HepG2 (cell line): ENCODE results near the gene KLHL30. TPM values are rescaled to one million over a fixed set of nuclear protein-coding genes. Genes with fewer than 3 reads are reported as not detected.

ENCODE experiments used
- ATAC-seq: fragments of 200-7000 bp; cut with Tn5 transposase; 3 replicates; pipeline ENCODE4 v1.9.1; 2020; ENCODE audit warnings: mild to moderate bottlenecking, moderate library complexity
- BruUV-seq: library from RNA; stranded (reverse); fragments of 400-500 nt; replicated peaks from 2 replicates; lab custom pipeline; 2021; lab: Mats Ljungman, UMichigan
- CTCF ChIA-PET: fragments of 300-600 bp; formaldehyde crosslinking; extraction: SDS; loops from one replicate; lab custom pipeline; 2021; ENCODE audit warnings: low total read pairs, inconsistent platforms, low intra/inter-chr PET ratio; lab: Yijun Ruan, JAX
- POLR2A ChIA-PET: fragments of 350-600 bp; sonication (Branson Sonifier 250); formaldehyde crosslinking; loops from one replicate; lab custom pipeline; 2020; ENCODE audit warnings: antibody characterized with exemption, inconsistent platforms; lab: Yijun Ruan, JAX
- DNase-seq: peaks from one replicate; pipeline ENCODE4 v3.0.0-alpha.2; 2015; ENCODE audit warnings: low spot score
- FAIRE-seq: peaks from 3 replicates; lab custom pipeline; 2011; peaks lifted over from hg19 to GRCh38; lab: Jason Lieb, UNC
- H2AFZ ChIP-seq: one replicate; pipeline ENCODE4 v1.6.1; 2011; ENCODE audit warnings: low read length, inconsistent platforms
- H3K27ac ChIP-seq: fragments of 300-600 bp; 3 replicates; pipeline ENCODE4 v1.8.0; 2011; ENCODE audit warnings: mixed run types, mild to moderate bottlenecking, mixed read lengths, low read length, inconsistent platforms; ENCODE audit not compliant: insufficient read depth; ENCODE audit errors: extremely low read length
- H3K27me3 ChIP-seq, 2 experiments: fragments of 200-600 bp in 1 of 2; 2 replicates in 1 of 2; 3 replicates in 1 of 2; pipeline versions ENCODE4 v1.6.0 to v1.8.0; 2011; ENCODE audit warnings: low read length in 2 of 2, mild to moderate bottlenecking in 2 of 2, moderate library complexity in 2 of 2, inconsistent platforms in 1 of 2; ENCODE audit not compliant: insufficient read depth in 2 of 2, control insufficient read depth in 1 of 2
- H3K36me3 ChIP-seq, 2 experiments: fragments of 200-600 bp in 1 of 2; replicated peaks in 1 of 2; 2 replicates in 1 of 2; 3 replicates in 1 of 2; pipeline versions ENCODE4 v1.5.1 to v1.8.0; 2011; ENCODE audit warnings: low read length in 2 of 2, inconsistent platforms in 1 of 2; ENCODE audit not compliant: insufficient read depth in 2 of 2, control insufficient read depth in 1 of 2
- H3K4me1 ChIP-seq: 2 replicates; pipeline ENCODE4 v1.5.1; 2012; ENCODE audit warnings: low read length, inconsistent platforms; ENCODE audit not compliant: insufficient read depth
- H3K4me2 ChIP-seq: 2 replicates; pipeline ENCODE4 v1.6.0; 2011; ENCODE audit warnings: low read depth, low read length, inconsistent platforms
- H3K4me3 ChIP-seq, 3 experiments: fragments of 200-600 bp in 1 of 3; sonication (generic), shearing (Covaris generic) in 1 of 3; replicated peaks in 1 of 3; 2 replicates each; pipeline ENCODE4 v1.5.1; 2011 to 2016; ENCODE audit warnings: low read length in 3 of 3, inconsistent platforms in 2 of 3, low read depth in 2 of 3, mild to moderate bottlenecking in 2 of 3, control low read depth in 1 of 3, mixed read lengths in 1 of 3; ENCODE audit not compliant: insufficient read depth in 1 of 3
- H3K79me2 ChIP-seq: one replicate; pipeline ENCODE4 v1.6.1; 2011; ENCODE audit warnings: low read length, inconsistent platforms; ENCODE audit not compliant: insufficient read depth
- H3K9ac ChIP-seq: 2 replicates; pipeline ENCODE4 v1.6.0; 2011; ENCODE audit warnings: mild to moderate bottlenecking, low read depth, low read length, inconsistent platforms; ENCODE audit not compliant: insufficient read depth
- H3K9me3 ChIP-seq: 2 replicates; pipeline ENCODE4 v1.5.1; 2012; ENCODE audit warnings: mild to moderate bottlenecking, low read length
- H4K20me1 ChIP-seq: 2 replicates; pipeline ENCODE4 v1.6.0; 2011; ENCODE audit warnings: inconsistent platforms, mild to moderate bottlenecking, low read length, moderate library complexity; ENCODE audit not compliant: insufficient read depth
- AGO2 ChIP-seq: fragments of 200-400 bp; formaldehyde crosslinking; optimal IDR thresholded peaks from 2 replicates; pipeline ENCODE3; 2017; ENCODE audit warnings: mild to moderate bottlenecking, low read depth, low read length, moderate library complexity
- HNRNPH1 ChIP-seq: fragments of 200-400 bp; formaldehyde crosslinking; optimal IDR thresholded peaks from 2 replicates; pipeline ENCODE3; 2017; ENCODE audit warnings: mild to moderate bottlenecking, low read depth, low read length
- KLF9 ChIP-seq: IDR thresholded peaks from 2 replicates; pipeline ENCODE4 v1.6.1; 2016; ENCODE audit warnings: low read depth
- LCORL ChIP-seq, 2 experiments: fragments of 450-650 bp in 1 of 2; sonication (generic) in 1 of 2; formaldehyde crosslinking in 1 of 2; IDR thresholded peaks; 2 replicates each; pipeline versions ENCODE4 v1.5.0 to v1.6.1; 2017 to 2020; ENCODE audit warnings: antibody characterized with exemption in 1 of 2, missing genetic modification reagents in 1 of 2
- NR2F2 ChIP-seq: IDR thresholded peaks from 2 replicates; pipeline ENCODE4 v1.6.1; 2012; ENCODE audit warnings: low read depth, inconsistent platforms, borderline replicate concordance
- RELA ChIP-seq: sonication (generic); formaldehyde crosslinking; IDR thresholded peaks from 2 replicates; pipeline ENCODE4 v1.4.0; 2020; ENCODE audit warnings: missing genetic modification reagents
- ZNF816 ChIP-seq: sonication (generic); formaldehyde crosslinking; IDR thresholded peaks from 2 replicates; pipeline ENCODE4 v1.8.0; 2022; ENCODE audit warnings: missing genetic modification reagents, mild to moderate bottlenecking, borderline replicate concordance
- ZNF878 ChIP-seq: sonication (generic); formaldehyde crosslinking; IDR thresholded peaks from 2 replicates; pipeline ENCODE4 v1.8.1; 2023; ENCODE audit warnings: mild to moderate bottlenecking, missing genetic modification reagents, moderate library complexity
- WGBS: methylation state at CpG from one replicate; pipeline ENCODE4 v1.1.6; 2017; ENCODE audit warnings: low lambda C conversion rate; 5-methylcytosine and 5-hydroxymethylcytosine counted together
- in situ Hi-C: cut with HindIII; loops from 2 replicates; pipeline ENCODE4 v1.10.0; 2017; ENCODE audit warnings: low pct_unique_long_range_greater_than_20kb; ENCODE audit not compliant: extremely low pct_ligation_motif_present
- intact Hi-C: fragments of 100-400 bp; cut with micrococcal nuclease; formaldehyde crosslinking; loops from one replicate; pipeline ENCODE4 v1.10.0; 2022; ENCODE audit not compliant: unreplicated experiment
- polyA plus RNA-seq, 8 experiments: library from polyadenylated mRNA; depleted of rRNA in 3 of 8; stranded (reverse) in 7 of 8; unstranded in 1 of 8; fragments of >200 nt; fragmentation: Illumina TruSeq in 4 of 8; extraction: Trizol in 4 of 8; gene quantifications; 2 replicates each; pipeline versions ENCODE4 v1.2.1 to v1.2.3, GENCODE V29; 2011 to 2016; ENCODE audit warnings: low read depth in 4 of 8, missing spikeins in 1 of 8, mixed read lengths in 1 of 8; ENCODE audit not compliant: insufficient read depth in 1 of 8
- total RNA-seq, 5 experiments: library from RNA; depleted of rRNA; stranded (reverse); fragments of >200 nt; fragmentation: Illumina TruSeq; extraction: Trizol; gene quantifications; 2 replicates each; pipeline ENCODE4 v1.2.3, GENCODE V29; 2016; ENCODE audit warnings: low read depth in 1 of 5

Gene KLHL30
- total and polyA plus RNA-seq, 2 of the 13 experiments (the other 11 are each of a cell fraction or from before 2014, with no cell fraction given): 0.05 TPM; not detected in 1

GRCh38 chr2:238167344-238167715, 28.9 kb downstream of the KLHL30 start:
- peaks cover 10 to 20% of the 10 kb centered on the region in 2 experiments for H3K27me3 ChIP-seq
- ChIA-PET CTCF (no interaction called here), POLR2A (no interaction called here)
- DNase-seq: no peak
- ATAC-seq: peak; percentile 2; the same call in 1 of the 3 replicates
- no peak overlapping the region for H3K4me2 ChIP-seq
- no peak overlapping the region for H3K27ac ChIP-seq
- H3K36me3 ChIP-seq: peaks cover 13 to 29% of the 10 kb centered on the region in 2 experiments
- TF ChIP-seq RELA (CRISPR knock-in tag): no peak
- no peak for TF ChIP-seq KLF9 (CRISPR knock-in tag)
- peak; percentile 3 for TF ChIP-seq AGO2
- H3K4me1 ChIP-seq: peaks cover 18% of the 10 kb centered on the region
- 86% methylated on average over 7 of the region's 7 CpGs for WGBS
- intact Hi-C loops: no loop called here
- no peaks in the 10 kb centered on the region for H4K20me1 ChIP-seq
- H2AFZ ChIP-seq: no peak overlapping the region
- no TSS peak for BruUV-seq
- FAIRE-seq: no peak
- H3K4me3 ChIP-seq: no peak overlapping the region
- H3K79me2 ChIP-seq: no peaks in the 10 kb centered on the region
- H3K9me3 ChIP-seq: no peaks in the 10 kb centered on the region
- H3K9ac ChIP-seq: no peak overlapping the region
- in situ Hi-C loops: no loop called here

DNA sequence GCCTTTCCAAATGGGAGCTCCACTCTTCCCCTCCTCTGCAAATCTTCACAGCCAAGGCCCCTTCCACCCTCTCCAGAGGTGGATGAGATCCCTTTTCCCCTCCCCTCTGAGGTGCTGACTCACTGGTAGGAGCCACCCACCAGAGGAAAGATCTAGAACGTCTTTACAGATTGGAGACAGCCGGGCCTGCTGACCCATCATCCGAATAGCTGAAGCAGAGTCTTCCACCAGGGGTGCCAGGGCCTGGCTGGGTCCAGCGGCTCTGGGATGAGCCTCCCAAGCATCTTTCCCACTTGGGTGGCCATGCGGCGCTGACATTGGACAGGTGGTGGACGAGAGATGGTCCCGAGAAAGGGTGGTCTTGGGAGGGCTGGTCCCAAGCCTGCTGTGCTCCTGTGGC, 29.3 kb downstream of the KLHL30 start:
- Histone ChIP-seq H3K4me2 (no peak overlapping the region), H3K9me3 (no peaks in the 10 kb centered on the region), H3K36me3 (peaks cover 17 to 34% of the 10 kb centered on the region in 2 experiments), H3K27ac (no peak overlapping the region), H3K9ac (no peak overlapping the region), H2AFZ (no peak overlapping the region), H3K4me1 (peaks cover 18% of the 10 kb centered on the region), H3K79me2 (no peaks in the 10 kb centered on the region), H4K20me1 (no peaks in the 10 kb centered on the region), H3K27me3 (peaks cover 10 to 16% of the 10 kb centered on the region in 2 experiments), H3K4me3 (no peak overlapping the region)
- CTCF ChIA-PET: no interaction called here
- FAIRE-seq (no peak), DNase-seq (no peak), ATAC-seq (no peak)
- POLR2A ChIA-PET: no interaction called here
- no peak for TF ChIP-seq NR2F2
- no peak for TF ChIP-seq LCORL (IDR thresholded peaks at IDR 0.05)
- TF ChIP-seq LCORL (CRISPR knock-in tag; IDR thresholded peaks at IDR 0.05): no peak
- no peak for TF ChIP-seq HNRNPH1
- no peak for TF ChIP-seq ZNF816 (CRISPR knock-in tag)
- no peak for TF ChIP-seq ZNF878 (CRISPR knock-in tag)
- BruUV-seq: no TSS peak
- in situ Hi-C loops: no loop called here
- intact Hi-C loops: no loop called here
- 93% methylated on average over 8 of the region's 8 CpGs for WGBS
